ENCODE results near the gene MAN1B1.
"Not testable (repeated sequence)": the region's sequence is repeated elsewhere in the genome, so short reads cannot be mapped to it uniquely, and the experiment has no call there.

DNA sequence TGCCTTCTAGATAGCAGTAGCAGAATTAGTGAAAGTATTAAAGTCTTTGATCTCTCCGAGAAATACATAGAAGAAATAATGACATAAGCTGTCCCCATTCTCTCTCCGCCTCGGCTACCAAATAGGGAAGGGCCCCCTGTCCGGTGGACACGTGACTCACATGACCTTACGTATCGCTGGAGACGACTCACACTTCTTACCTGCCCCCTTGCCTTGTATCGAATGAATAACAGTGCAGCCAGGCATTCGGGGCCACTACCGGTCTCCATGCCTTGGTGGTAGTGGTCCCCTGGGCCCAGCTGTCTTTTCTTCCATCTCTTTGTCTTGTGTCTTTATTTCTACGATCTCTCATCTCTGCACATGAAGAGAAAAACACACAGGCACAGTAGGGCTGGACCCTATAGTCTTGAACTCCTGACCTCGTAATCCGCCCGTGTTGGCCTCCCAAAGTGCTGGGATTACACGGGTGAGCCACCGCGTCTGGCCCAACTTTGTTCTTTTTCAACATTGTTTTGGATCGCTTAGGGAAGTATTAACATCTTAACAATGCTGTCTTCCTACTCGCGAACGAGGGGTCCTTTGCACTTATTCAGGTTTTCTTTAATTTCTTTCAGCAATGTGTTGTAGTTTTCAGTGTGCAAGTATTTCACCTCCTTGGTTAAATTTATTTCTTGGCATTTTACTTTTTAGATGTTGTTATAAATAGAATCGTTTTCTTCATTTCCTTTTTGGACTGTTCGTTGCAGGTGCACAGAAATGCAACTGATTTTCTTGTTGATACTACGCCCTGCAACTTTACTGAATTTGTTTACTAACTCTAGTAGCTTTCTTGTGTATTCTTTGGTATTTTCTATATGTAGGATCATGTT is 35.4 kb downstream of the MAN1B1 start:
- not testable (repeated sequence) for TF ChIP-seq POLR2A (IDR thresholded peaks at IDR 0.05)
- TF ChIP-seq, protein P1, sequence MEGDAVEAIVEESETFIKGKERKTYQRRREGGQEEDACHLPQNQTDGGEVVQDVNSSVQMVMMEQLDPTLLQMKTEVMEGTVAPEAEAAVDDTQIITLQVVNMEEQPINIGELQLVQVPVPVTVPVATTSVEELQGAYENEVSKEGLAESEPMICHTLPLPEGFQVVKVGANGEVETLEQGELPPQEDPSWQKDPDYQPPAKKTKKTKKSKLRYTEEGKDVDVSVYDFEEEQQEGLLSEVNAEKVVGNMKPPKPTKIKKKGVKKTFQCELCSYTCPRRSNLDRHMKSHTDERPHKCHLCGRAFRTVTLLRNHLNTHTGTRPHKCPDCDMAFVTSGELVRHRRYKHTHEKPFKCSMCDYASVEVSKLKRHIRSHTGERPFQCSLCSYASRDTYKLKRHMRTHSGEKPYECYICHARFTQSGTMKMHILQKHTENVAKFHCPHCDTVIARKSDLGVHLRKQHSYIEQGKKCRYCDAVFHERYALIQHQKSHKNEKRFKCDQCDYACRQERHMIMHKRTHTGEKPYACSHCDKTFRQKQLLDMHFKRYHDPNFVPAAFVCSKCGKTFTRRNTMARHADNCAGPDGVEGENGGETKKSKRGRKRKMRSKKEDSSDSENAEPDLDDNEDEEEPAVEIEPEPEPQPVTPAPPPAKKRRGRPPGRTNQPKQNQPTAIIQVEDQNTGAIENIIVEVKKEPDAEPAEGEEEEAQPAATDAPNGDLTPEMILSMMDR (IDR thresholded peaks at IDR 0.05) = not testable (repeated sequence)

Measured in lower leg skin (tissue), 3 donors.